RKO (cell line): ENCODE data around the gene NLRP1.

Experiments
- DNase-seq: peaks from one replicate; pipeline ENCODE4 v3.0.0-alpha.2; 2016; ENCODE audit warnings: low spot score

Gene NLRP1

GRCh38 chr17:5516060-5516792 is 68.1 kb downstream of the NLRP1 start:
- peak; percentile 96 for DNase-seq

- DNase-seq, result no peak
Observed at GRCh38 chr17:5514976-5515375, 69.3 kb downstream of the NLRP1 start.

- no peak for DNase-seq
Observed at GRCh38 chr17:5513628-5514027, 70.7 kb downstream of the NLRP1 start.

DNA sequence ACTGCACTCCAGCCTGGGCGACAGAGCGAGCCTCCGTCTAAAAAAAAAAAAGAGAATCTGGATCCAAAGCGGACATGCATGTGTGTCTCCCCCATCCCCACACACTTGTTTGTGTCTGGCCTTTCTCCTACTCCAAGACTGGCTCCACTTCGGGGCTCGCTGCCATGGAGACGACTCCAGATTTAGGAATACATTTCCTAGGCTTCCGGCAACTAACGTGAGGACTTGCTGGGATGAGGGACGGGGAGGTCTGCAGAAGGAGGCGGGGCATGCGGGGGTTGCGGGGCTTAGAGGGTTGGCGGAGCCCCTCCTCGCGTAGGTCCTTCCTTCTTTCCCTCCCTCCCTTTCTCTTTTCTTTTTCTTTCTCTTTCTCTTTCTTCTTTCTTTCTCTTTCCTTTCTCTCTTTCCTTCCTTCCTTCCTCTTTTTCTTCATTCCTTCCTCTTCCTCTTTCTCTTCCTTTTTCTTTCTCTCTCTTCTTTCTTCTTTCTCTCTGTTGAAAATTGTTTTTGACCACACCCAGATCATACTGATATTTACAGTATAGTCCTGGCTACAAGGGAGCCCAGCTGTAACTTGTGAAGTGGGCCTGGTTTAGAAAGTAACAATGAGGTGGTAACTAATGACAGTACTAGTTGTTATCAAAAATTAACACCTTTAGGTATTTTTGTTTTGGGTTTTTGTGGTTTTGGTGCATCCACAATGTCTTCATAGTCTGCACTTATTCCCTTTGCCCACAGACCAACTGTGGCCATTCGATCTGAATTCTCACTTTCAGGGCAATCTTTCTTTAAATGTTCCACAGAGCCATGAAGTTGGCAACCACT is 72.7 kb downstream of the NLRP1 start:
- no peak for DNase-seq

DNA sequence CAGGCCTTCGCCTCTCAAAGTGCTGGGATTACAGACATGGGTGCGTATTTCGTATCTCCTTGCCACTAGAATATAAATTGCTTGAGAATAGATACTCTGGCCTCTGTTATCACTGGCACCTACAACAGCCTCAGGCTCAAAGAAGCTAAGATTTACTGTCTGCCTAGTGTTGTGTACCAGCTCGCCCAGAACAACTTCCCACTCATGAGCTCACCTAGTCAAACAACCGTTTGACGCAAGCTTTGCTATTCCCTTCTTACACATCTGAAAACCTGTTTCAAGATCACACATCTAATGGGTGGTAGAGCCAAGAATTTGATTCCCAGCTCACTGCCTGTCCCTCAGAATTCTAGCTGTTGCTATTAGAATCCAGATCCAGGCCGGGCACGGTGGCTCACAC is 73.5 kb downstream of the NLRP1 start:
- DNase-seq, result no peak

GRCh38 chr17:5509482-5509881 is 74.8 kb downstream of the NLRP1 start:
- DNase-seq, result peak; percentile 22

- DNase-seq, result no peak
Observed at GRCh38 chr17:5508810-5509209, 75.5 kb downstream of the NLRP1 start.

GRCh38 chr17:5506307-5506706 is 78.0 kb downstream of the NLRP1 start:
- no peak for DNase-seq

DNA sequence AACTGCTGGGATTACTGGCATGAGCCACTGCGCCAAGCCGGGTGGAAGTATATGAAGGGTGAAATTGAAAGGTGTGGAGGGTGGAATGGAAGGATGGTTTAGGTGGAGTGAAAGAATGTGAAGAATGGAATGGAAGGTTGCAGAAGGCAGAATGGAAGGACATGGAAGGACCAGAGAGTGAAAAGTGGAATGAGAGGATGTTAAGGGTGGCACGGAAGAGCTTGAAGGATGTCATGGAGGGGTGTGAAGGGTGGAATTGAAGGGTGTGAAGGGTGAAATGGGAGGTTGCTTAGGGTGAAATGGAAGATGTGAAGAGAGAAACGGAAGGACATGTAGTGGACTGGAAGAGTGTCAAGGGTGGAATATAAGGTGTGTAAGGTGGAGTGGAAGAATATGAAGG is 81.8 kb downstream of the NLRP1 start:
- no peak for DNase-seq

GRCh38 chr17:5501685-5502084 is 82.6 kb downstream of the NLRP1 start:
- no peak for DNase-seq

DNA sequence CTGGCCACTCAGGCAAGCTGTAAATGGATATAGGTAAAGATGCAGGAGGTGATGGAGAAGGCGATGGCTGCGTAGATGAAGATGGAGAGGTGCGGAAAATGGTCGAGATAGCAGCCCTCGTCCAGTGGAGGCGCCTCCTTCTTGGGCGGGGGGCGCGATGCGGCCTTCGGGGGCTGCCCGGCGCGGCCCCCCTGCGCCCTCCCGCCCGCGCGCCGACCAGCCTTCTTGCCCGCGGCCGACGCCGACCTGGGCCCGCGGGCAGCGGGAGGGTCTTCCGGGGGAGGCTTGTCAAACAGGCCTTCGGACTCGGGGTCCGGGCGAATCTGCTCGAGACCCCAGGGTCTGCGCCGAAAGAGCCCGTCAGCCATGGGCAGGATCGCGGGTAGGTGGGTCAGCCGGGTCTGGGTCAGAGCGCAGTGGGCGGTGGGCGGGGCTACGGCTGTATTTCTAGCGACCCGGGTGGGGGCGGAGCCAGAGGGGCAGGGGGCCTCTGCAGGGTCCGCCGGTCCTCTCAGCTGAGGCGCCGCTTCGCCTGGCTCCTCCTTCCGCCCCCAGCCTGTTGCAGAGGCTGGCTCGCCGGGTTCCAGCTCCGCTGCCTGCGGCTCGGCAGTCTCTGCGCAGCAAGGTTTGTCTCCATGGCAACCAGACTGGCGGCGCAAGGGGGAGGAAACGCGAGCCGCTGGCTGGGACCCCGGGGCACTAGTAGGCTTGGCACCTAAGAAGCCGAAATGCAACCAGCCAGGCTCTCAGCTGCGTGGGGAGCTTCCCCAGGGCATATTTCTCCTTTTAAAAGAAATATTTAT is 83.5 kb downstream of the NLRP1 start:
- DNase-seq, result no peak

DNA sequence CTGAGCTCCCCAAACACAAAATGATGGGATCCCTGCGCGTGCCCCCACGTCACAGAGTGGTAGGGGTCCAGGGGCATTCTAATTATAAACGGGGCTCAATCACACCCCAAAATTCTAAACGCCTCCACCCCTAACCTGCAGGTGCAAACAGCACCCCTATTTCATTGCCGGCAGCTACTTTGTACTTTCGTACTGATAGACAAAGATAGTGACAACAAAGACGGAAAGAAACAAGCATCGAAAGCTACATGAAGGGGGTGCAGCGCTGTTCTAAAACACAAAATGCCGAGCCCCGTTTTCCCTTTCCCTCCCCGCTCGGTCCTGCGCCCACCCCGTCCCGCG is 84.1 kb downstream of the NLRP1 start:
- DNase-seq, result no peak

- no peak for DNase-seq
Observed at GRCh38 chr17:5499476-5500231, 84.7 kb downstream of the NLRP1 start.

DNA sequence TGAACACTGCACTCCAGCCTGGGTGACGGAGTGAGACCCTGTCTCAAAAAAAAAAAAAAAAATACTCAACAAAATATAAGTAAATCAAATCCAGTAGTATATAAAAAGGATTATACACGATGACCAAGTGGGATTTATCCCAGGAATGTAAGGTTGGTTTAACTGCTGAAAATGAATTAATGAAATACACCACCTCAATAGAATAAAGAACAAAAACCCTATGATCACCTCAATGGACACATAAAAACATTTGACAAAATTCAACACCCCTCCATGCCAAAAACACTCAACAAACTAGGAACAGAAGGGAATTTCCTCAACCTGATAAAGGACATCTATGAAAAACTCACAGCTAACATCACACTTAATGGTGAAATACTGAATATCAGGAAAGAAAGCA is 91.3 kb downstream of the NLRP1 start:
- DNase-seq, result no peak

GRCh38 chr17:5488752-5489151 is 95.6 kb downstream of the NLRP1 start:
- DNase-seq, result no peak

- DNase-seq, result peak; percentile 99
Observed at GRCh38 chr17:5486206-5487124, 97.8 kb downstream of the NLRP1 start, which contains the start of gene MIS12. Gene MIS12 (plus strand): TSS chr17:5486566. CDS start chr17:5488863, 2,297 bp downstream.

GRCh38 chr17:5485270-5486205 is 98.8 kb downstream of the NLRP1 start, which contains the start of gene DERL2:
Gene DERL2 (minus strand): TSS chr17:5486178. CDS start chr17:5486161, 17 bp downstream.
- peak; percentile 55 for DNase-seq

GRCh38 chr17:5481451-5481850 is 102.9 kb downstream of the NLRP1 start:
- DNase-seq, result no peak

GRCh38 chr17:5480962-5481361 is 103.3 kb downstream of the NLRP1 start:
- no peak for DNase-seq

DNA sequence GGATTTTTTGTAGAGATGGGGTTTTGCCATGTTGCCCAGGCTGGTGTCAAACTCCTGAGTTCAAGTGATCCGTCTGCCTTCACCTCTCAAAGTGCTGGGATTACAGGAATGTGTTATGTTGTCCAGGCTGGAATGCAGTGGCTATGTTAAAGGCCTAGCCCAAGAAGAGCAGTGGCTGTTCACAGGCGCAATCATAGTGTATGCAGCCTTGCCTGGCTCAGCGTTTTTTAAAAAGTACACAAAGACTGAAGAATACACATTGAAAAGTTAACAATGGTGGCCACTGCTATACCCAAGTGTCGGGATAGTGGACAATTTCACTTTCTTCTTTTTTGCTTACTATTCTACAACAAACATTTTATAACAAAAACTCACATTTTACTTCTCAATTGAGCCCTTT is 105.3 kb downstream of the NLRP1 start:
- no peak for DNase-seq
